ENCODE measurements around the gene NOLC1.

NOLC1 gene

DNA sequence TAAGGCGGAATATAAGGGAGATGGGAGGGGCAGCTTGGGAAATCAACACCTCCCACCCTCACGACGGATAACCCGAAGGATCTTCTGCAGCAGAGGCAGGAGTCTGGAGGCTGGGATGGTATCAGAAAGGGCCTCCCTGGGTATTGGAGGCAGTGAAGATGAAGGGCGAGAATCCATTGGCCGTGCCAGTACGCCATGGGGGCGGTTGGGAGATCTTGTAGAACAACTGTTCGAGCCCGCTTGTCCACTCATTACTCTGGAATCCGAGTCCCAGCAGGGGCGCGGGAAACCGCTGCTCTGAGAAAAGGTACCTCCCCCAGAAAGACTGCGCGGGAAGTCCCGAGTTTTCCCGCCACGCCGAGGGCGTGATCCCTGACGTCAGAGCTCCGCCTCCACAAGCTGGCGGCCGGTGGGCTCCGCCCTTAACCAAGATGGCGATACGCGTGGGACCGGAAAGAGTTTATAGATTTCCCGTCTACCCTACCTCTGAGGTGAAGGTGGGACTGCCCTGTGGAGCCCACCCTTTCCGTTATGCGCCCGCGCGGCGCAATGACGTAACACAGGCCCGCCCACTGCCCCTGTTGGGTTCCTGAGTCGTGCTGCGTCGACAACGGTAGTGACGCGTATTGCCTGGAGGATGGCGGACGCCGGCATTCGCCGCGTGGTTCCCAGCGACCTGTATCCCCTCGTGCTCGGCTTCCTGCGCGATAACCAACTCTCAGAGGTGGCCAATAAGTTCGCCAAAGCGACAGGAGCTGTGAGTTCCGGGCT is at the start of gene NOLC1:
TSS of gene NOLC1 (plus strand) at position 616 of the 771 bp plus-strand sequence. CDS start at position 638, 22 bp downstream.
- in situ Hi-C loops (cut with HindIII; ENCODE audit: low sequenced_read_pairs) = no loop called here

- in situ Hi-C loops (cut with HindIII; ENCODE audit: low sequenced_read_pairs) = loop anchor here (5.0 kb wide), 1 partner anchor 75 kb away; no protein-coding TSS in a partner anchor
Measured at GRCh38 chr10:102102421-102102820, 49.8 kb upstream of the NOLC1 start.

GRCh38 chr10:102106998-102107397 is 45.2 kb upstream of the NOLC1 start:
- in situ Hi-C loops (cut with HindIII; ENCODE audit: low sequenced_read_pairs) = no loop called here

DNA sequence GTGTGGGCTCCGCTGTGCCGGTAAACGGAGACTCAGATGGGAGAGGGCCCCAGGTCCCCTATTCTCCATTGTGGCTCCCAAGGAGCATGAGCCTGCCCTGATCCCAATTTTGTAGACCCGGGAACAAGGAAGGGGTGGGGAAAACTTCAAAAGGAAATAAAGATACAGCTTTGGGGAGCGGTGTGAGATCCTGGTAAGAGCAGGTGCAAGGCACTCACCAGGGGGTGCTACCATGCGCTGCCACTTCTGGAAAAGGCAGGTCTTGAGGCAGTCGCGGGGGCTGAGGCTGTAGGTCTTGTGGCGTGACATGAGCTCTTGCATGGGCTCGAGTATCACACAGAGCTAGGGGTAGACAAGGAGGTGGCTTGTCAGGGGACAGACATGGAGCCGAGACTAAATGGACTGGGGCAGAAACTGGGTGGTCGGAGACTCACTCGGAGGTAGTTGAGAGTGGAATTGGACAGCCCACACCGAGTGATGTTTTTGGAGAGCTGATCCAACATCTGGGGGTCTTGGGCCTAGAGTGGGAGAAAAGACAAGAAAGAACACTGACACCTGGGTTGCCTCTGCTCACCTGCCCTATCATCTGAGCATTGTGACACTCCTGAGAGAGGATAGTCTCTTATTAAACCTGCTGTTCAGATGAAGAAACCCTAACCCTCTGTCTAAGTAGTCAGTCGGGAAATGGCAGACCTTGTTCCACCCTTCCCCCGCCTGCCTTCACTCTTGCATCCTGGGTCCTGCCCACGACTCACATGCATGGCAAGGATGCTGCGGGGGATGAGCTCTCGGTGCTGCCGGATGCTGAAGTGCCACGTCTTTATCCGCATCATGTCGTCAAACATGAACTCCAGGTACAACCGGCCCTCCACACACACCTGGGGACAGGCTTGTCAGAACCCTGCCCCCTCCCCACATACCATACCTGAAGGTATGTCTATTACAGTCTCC is 42.7 kb upstream of the NOLC1 start:
- in situ Hi-C loops (cut with HindIII; ENCODE audit: low sequenced_read_pairs) = no loop called here

DNA sequence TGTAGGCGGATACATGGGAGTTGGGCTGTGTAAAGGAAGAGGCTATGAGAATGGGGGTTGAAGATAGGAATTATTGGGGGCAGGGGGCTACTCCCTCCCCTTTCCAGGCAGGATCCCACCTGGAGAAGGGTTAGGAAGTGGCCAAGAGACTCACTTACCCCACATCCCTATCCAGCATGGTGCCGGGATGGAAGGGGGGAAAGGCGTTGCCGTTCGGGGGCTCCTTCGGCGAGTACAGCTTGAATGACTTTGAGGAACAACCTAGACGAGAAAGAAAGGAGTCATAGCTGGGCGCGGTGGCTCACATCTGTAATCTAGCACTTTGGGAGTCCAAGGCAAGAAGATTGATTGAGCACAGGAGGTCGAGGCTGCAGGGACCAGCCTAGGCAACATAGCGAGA is 40.9 kb upstream of the NOLC1 start:
- in situ Hi-C loops (cut with HindIII; ENCODE audit: low sequenced_read_pairs) = no loop called here

DNA sequence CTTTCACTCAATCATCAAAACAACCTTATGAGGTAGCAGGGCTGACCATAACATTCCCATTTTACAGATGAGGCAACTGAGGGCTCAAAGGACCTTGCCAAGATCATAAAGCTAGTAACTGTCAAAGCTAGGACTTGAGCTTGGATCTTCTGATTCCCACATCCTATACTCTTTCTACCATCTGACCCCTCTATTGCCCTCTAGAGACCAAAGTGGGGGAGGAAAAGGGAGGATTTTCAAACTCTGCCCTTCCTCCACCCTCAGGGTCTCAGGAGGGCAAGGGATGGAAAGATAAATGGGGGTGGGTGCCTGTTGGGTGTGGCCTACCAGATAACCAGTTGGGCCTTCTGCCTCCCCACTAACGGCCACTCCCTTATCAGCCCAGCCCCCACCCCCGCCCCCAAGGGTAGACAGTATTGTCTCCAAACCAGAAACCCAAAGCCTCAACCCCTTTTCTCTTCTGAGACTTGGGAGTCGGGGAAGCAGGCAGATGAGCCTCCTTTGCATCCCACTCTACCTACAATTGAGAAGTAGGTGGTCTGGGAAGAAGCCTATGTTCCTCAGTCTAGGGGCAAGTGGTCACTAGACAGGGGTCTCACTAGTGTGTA is 39.9 kb upstream of the NOLC1 start:
- in situ Hi-C loops (cut with HindIII; ENCODE audit: low sequenced_read_pairs) = no loop called here

- in situ Hi-C loops (cut with HindIII; ENCODE audit: low sequenced_read_pairs) = no loop called here
Measured at GRCh38 chr10:102113261-102113955, 38.8 kb upstream of the NOLC1 start.

GRCh38 chr10:102113956-102114857 is 38.0 kb upstream of the NOLC1 start:
- in situ Hi-C loops (cut with HindIII; ENCODE audit: low sequenced_read_pairs) = no loop called here

DNA sequence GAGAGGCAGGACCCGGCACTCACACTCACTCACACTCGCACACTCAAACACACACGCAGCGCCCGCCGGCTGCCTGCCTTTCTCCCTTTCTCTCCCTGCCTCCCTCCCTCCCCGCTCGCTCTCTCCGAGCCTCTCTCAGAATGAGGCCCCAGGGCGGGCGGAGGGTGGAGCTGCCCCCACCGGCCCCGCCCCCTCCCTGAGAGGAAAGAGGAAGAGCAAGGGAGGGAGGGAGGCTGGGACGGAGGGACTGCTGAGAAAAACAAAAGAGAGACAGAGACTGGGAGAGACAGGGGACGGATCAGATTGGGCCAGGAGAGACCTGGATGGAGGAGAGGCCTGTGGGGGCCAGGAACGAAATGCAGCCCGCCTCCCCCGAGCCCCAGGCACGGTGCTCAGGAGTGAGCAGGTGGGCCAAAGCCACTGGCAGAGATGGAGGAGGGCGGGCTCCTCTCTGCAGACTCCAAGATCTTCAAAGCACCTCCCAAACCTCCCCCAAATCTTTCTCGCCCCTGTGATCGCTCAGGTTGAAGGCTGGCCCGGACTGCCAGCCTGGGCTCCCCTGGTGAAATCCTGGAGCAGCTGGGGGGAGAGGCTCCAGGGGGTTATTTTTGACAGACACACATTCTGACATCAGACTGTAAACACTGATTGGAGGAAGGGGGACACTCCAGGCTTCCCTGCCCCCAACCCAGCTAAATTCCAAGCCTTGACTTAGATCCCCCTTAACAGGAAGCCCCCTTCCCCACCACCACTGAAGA is 37.1 kb upstream of the NOLC1 start:
- in situ Hi-C loops (cut with HindIII; ENCODE audit: low sequenced_read_pairs) = no loop called here

DNA sequence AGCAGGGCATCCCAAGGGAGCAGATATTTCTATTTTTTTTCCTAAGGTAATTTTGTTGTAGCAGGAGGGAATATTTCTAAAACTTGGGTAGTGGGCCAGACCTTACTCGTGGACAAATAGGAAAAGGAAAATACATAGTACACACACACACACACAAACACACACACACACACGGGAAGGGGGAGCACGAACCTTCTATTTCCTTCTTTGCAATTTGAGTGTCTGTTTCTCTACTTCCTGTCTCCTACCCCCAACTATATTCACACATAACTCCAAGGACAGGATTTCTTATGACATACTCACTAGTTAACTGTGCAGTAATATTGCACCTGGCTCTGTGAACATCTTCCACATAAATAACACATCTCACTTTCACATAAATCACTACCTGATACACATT is 36.4 kb upstream of the NOLC1 start:
- in situ Hi-C loops (cut with HindIII; ENCODE audit: low sequenced_read_pairs) = no loop called here

DNA sequence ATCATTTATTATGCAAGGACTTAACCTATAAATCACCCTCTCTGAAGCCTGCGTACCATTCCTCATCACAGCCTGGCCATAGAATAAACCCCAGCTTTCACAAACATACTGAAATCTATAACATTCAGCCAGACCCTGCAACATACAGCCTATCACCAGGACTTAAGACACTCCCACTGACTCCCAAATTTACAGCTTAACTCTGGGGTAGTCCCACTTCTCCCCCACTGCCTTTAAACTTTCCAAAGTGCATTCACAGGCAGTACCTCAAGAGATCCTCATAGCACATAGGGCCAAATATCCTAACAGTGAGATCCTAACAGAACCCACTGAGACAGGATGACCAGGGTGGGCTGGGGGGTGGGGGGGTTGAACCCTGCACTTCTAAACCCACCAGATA is 35.5 kb upstream of the NOLC1 start:
- in situ Hi-C loops (cut with HindIII; ENCODE audit: low sequenced_read_pairs) = no loop called here

- in situ Hi-C loops (cut with HindIII; ENCODE audit: low sequenced_read_pairs) = no loop called here
Measured at GRCh38 chr10:102117391-102118159, 34.6 kb upstream of the NOLC1 start.

DNA sequence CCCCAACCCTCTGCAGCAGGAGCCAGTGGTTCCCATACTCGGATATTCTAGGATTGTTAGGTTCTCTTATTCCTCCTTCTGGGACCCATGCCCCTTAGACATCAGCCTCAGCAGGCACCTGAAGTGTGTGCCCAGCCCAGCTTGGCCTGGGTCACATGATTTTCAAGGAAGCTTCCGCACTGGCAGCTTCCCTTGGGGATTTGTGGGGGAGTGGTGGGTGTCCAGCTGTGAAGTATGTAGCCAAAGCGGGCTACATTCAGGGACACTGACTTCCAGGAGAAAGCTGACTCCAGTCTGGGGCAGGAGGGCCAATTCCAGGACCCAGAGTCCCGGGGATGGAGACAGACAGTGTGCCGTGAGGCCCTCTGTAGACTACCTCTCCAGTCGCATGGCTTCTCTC is 33.3 kb upstream of the NOLC1 start:
- in situ Hi-C loops (cut with HindIII; ENCODE audit: low sequenced_read_pairs) = no loop called here

GRCh38 chr10:102119417-102120141 is 32.6 kb upstream of the NOLC1 start:
- in situ Hi-C loops (cut with HindIII; ENCODE audit: low sequenced_read_pairs) = no loop called here

GRCh38 chr10:102120142-102120990 is 31.8 kb upstream of the NOLC1 start, which contains the start of gene LDB1:
TSS of gene LDB1 (minus strand) at chr10:102120368. CDS start at chr10:102120110, 258 bp downstream.
- in situ Hi-C loops (cut with HindIII; ENCODE audit: low sequenced_read_pairs) = no loop called here

- in situ Hi-C loops (cut with HindIII; ENCODE audit: low sequenced_read_pairs) = no loop called here
Measured at GRCh38 chr10:102120991-102121738, 31.0 kb upstream of the NOLC1 start.
